ENCODE measurements around the gene RPL19.
A peak's percentile ranks its signal among the peaks of the same experiment; 100 is the strongest.

Gene RPL19

DNA sequence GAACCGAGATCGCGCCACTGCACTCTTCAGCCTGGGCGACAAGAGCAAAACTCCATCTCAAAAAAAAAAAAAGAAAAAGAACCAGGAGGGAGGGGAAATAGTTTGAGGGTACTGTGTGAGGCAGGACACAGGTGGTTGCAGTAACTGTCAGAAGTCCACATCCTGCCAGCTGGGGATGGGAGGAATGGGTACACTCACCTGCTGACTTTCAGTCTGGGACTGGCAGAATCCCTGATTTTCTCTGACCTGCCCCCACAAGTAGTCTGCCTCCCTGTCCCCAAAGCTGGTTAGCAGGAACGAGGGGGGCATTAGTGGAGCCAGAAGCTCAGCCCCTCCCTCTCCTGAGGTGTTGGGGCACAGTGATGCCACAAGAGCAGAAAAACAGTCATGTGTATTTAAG lies 27.0 kb upstream of the RPL19 start:
- DNase-seq (ENCODE audit: low read depth): no peak

DNA sequence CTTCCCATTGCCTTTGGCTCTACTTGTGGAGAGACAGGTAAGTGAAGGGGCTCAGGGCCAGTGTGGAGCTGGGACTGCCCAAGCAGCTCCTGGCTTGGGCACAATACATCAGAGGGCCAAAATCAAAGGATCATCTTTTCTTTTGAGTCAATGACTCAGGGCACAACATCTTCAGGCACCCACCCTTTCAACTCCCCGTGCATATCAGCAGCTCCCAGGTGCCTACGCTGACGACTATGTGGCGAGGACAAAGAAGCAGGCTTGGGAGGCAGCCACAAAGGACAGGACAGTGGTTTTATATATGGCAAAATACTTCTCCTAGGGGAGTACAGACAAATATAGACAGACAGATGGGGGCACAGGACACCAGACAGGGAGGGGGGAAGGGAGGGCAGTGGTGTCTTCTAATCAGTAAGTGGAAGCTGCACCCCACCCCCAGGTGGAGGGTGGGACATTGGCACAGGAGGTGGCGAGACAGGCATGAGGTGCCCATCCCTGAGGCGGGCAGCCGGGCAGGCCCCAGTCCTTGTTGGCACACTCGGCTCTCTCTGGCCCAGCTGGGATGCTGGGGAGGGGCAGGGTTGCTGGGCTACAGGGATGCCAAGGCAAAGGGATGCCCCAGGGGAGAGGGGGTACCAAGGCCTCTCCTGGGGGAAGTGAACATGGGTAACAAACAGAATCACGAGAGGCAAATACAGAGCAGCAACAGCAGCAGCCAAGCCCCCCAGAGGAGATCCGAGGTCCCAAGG lies 26.4 kb upstream of the RPL19 start:
- no peak for DNase-seq (ENCODE audit: low read depth)

DNA sequence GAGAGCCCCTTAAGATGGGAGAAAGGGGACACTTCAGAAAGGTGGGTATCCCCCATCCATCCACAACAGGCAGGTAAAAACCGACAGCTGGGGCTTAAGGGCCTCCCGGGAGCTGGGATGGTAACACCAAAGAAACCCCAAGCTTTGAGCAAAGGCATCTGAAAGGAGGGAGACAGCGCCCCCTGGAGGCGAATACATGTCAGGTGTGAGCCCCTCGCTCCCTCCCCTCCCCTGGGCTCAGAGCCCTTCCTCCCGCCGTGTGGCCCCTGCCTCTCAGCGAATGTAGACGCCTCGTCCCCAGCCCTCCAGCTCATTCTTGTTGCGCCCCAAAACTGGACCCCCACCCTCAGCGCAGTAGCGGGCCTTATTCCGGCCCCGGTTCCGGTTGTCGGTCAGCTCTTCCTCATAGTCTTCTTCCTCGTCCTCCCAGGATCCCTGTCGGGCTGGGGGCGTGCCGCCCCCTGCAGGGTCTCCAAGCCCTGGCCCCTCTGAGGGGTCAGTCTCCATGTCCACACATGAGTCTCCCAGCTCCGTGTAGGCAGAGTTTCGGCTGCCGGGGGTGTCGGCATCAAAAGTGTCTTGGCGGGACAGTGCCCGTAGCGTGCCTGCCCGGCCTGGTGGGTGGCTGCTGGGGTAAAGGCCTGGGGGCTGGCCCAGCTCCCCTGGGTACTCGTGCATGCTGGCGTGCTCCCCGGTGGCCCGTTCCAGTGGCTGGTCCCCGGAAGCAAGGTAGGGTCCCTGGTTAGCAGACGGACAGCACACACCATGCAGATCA lies 25.0 kb upstream of the RPL19 start:
- peak; percentile 61 for DNase-seq (ENCODE audit: low read depth)

DNA sequence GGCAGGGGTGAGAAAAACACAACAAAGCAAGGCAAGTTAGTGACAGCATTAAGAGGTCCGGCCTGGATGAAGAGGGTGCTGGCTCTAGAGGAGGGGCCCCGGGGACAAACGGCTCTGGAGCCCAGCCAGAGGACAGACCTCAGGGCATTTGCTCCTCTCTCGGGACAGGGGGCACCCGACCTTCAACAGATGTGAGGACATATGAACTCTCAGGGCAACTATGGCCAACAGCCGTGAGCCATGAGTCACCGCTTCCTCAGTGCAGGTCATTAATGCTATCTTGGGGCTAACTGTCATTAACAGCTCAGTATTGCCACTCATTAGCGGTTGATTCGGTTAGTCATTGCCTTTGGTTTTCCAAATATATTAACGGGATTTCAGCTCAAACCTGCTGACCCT lies 24.4 kb upstream of the RPL19 start:
- DNase-seq (ENCODE audit: low read depth): no peak

DNA sequence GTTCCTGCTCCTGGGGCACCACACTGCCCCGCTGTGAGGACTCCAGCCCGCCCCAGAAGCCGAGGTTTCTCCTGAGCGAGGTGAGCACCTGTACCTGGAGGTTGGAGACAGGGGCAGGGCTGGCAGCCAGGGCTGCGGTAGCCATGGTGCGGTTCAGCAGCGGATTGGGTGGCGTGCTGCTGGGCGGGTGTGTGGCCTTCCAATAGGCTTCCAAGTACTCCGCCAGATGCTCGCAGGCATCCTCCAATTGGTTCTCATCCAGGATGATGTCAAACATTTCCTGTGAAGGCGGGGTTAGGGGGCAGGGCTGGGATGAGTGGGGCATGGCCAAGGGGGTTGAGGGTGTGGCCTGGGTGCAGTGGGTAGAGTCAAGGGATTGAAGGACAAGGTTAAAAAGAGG lies 22.8 kb upstream of the RPL19 start:
- DNase-seq (ENCODE audit: low read depth): no peak

DNA sequence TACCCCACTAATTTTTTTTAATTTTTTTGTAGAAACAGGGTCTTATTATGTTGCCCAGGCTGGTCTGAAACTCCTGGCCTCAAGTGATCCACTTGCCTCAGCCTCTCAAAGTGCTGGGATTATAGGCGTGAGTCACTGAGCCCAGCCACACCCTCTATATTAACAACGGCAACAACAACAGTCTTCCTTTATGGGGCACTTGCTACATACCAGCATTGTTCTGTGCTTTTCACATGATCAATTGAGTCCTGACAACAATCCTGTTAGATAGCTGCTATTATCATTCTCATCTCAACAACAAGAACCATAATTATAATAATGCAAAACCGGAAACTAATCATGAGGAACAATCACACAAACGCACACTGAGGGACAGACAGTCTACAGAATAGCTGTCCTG lies 21.5 kb upstream of the RPL19 start:
- no peak for DNase-seq (ENCODE audit: low read depth)

DNA sequence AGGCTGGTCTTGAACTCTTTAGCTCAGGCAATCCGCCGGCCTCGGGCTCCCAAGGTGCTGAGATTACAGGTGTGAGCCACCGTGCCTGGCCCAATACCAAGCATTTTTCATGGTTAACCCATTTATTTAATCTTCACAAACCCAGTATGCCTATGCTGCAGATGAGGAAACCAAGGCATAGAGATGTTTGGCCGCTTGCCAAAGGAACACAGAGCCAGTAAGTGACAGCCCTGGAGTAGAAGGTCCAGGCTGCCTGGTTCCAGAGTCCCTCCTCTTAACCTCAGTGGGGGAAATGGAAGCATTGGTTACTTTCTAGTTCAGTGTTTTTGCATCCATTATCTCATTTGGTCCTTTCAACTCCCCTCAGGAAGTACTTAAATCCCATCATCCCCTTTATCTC lies 18.8 kb upstream of the RPL19 start:
- no peak for DNase-seq (ENCODE audit: low read depth)

DNA sequence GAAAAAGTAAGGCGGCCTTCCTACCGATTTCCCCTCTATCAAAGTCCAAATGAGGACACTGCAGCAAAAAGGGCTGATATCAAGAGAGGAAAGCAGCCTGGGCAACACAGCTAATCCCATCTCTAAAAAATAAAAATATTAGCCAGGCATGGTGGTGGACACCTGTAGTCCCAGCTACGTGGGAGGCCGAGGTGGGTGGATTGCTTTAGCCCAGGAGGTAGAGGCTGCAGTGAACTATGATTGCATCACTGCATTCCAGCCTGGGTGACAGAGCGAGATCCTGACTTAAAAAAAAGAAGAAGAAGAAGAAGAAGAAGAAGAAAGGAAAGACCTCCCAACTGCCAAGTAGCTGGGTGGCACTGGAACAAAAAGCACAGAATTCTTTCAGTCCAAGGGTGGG lies 17.0 kb upstream of the RPL19 start:
- DNase-seq (ENCODE audit: low read depth): no peak

DNA sequence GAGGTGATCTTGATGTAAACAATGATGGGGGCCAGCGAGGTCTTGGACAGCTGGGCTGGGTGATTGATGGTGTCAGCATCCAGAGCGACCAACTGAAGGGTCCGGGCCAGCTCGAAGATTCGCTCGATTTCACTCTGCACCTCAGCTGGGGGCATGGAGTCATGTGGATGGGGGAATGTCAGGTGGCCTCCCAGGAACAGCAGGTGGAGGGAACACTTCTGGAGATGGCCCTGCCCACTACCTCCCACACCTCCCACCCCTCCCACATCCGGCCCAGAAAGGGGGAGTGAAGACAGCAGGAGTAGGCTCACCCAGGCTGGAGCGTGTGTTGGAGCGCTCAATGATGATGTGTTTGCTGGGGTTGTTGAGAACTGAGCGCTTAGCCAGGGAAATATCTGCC lies 16.4 kb upstream of the RPL19 start:
- no peak for DNase-seq (ENCODE audit: low read depth)

DNA sequence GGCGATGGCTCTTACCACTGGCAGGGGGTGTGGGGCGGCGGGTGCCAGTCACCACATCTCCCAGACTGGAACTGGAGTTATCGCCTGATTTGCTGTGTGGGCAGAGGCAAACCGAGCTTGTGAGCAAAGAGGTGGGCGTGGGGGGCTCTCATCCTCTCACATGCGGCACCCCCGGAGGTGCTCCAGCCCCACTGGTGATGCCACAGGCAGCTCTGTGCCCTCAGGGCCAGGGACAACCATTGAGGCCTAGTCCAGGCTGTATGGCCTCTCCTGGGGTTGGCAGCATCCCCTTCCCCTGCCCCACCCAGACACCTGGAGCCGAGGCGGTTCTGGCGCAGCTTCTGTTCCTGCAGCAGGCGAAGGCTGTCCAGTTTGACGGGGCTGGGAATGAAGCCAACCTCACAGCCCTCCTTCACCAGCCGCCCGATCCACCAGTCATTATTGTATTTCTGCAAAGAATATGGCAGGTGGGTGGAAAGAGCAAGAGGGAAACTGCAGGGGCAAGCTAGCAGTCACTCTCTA lies 13.5 kb upstream of the RPL19 start:
- no peak for DNase-seq (ENCODE audit: low read depth)

DNA sequence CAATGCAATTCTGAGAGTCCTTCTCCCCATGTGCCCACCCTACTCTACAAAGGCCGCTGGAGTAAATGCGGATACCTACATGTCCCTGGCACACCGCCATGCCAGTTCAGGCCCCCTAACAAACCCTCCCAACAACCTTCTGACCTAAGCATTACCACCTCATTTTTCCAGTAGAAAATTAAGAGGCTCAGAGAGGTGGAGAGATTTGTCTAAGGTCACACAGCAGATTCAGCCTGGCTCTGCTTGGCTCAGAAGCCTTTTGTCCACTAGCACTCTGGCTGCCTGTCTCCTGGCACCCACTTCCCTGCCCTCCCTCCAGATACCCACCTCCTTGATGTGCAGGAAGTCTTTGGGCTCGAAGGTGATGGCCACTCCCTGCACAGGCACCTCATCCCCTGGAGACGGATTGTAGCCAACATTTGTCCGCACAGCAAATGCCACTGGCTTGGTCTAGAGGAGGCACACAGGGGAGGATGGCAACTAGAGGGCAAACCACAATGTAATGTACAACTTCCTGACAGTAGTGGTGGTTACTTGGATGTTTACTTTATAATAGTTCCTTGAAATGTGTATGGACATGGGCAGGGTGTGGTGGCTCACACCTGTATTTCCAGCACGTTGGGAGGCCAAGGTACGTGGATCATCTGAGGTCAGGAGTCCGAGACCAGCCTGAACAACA lies 12.8 kb upstream of the RPL19 start:
- DNase-seq (ENCODE audit: low read depth): no peak

DNA sequence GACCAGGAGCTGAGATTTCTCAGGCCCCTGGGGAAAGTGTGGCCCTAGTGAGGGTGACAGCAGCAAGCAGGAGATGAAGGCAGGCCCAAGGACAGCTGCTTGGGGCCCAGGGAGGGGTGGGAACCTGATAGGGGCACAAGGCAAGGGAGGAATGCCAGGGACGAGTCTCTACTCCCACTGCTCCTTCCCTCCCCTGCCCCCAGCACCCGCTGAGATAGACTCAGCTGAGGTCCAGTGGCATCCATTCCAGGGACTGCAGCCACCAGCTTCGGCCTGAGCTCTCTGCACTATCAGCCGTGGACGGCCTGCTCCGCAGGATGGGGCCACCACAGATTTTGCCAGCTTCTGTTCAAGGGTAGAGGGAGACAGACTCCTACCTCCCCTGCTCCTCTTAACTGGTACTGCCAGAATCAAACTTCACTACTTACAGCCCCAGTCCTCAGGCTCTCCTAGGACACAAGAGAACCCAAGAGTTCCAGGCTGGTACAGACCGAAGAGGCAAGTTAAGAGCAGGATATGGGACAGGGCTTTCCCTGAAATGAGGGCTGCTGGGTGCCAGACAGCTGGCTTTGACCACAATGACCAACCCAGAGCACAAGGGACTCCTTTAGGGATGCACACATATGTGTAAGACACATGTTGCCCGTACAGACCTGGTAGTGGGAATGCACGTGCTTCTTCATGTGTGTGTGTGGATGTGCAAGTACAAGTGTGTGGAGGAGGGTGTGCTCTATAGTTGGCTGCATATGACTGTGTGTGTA lies 8.2 kb upstream of the RPL19 start:
- DNase-seq (ENCODE audit: low read depth): no peak

DNA sequence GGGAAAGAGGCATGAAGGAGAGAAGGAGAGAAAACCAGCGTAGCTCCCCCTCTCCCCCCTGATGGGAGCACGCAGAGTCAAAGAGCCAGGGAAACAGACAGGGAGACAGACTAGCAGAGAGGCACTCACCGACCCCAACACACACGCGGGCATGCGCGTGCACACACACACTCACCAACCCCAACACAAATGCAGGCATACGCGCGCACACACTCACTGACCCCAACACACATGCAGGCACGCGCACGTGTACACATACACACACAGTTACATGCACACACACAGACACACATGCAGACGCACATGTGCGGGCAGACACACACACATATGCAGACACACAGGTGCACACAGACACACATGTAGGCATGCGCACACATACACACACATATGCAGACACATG lies 7.2 kb upstream of the RPL19 start:
- no peak for DNase-seq (ENCODE audit: low read depth)

DNA sequence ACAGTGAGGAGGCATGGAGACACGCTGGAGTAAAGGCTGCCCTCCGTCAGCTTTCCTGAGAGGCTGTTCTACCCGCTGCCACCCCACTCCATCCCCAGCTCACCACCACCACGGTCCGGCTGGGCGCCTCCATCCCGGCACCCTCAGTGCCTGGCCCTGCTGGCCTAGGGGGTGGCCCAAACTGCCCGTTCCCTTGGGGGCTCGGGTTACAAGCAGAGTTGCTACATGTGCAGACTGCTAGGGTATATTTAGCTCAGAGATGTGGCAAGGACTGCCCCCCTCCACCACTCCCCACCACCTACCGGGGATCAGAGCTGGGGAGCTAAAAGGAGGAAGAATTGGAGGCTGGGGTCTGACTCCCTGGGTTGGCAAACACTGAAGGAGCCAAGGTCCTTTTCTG lies 6.7 kb upstream of the RPL19 start:
- no peak for DNase-seq (ENCODE audit: low read depth)

DNA sequence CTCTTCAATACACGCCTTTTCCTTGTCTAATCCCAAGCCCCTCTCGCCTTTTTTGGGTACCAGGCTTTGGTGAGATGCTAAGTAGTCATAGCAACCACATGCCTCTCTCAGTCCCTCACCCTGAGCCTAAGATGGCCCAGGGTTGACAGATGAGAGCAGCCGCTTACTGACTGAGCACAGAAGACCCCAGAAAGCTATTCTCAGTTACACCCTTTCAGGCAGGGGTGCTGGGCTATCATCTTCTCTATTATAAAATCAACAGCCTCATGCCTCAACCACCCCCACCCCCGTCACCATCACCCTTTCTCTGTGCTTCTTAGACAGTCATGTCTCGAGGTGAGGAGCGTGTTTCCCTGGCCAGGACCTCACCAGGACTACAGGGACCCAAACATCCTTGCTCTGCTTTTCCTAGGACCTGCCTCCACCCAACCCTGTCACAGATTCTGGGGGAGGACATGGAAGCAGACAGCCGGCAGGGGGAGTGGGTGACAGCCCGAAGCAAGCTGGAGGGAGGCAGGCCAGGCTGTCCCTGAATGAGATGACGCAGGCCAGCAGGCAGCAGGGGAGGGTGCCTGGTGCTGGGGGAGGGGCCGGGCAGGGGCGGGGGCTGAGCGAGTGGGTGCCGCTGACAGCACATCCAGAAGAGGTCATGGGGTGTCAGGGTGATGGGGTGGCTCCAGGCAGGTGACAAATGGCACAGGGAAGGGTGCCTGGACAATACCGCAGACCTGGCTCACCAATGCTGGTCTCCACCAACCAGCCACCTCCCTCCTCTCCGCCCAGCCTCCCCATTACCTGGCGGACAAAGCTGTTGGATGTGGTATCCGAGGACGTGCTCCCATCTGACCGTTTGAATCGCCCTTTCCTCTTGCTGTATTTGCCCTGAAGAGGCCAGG lies 5.7 kb upstream of the RPL19 start:
- DNase-seq (ENCODE audit: low read depth): no peak

DNA sequence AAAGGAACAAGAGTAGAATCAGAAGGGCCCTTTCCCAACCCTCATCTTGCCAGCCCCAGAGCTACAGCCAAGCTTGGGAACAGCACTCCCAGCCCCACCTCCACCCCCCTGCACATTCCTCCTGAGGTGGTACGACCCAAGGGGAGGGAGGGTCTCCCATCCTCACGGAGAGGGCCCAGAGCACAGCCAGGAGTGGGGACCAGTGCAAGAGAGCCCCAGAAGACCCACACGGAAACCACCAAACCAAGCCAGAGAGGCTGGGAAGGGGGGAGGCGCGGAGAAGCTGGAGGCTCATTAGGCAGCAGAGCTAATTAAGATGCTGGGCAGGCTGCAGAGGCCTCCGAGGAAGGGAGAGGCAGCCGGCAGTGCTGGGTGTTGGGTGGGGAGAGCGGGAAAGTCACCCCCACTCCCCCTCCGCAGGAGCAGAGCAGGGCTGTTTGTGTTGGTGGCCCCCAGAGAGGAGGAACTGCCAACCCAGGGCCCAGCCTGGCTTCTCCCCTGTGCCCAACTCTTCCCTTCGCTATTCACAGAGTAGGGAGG lies 5.0 kb upstream of the RPL19 start:
- DNase-seq (ENCODE audit: low read depth): no peak

DNA sequence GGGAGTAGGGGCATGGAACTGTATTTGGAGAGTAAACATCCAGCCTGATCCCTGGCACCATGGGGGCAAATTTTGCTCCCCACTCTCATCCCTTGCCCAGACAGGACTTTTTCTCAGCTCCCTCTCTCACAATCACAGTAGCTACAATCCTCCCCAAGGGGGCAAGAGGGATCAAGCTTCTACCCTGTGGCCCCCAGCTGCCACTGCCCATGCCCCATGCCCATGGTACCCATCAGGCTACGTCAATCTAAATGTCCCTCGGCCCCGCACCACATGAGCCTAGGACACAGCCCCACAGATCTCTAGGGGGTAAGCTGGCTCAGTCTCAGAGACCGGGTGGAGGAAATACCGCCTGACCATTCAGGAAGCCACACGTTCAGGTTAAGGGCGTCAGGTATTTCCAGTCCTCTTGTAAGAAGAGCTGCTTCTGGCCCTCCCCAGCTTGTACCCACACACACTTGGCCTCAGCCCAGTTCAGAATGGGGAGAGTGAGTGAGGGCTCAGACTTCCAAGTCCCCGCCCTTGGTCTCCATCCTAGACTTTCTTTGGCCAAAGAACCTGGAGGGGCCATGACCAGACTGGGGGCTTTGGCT lies 4.4 kb upstream of the RPL19 start:
- DNase-seq (ENCODE audit: low read depth): no peak

DNA sequence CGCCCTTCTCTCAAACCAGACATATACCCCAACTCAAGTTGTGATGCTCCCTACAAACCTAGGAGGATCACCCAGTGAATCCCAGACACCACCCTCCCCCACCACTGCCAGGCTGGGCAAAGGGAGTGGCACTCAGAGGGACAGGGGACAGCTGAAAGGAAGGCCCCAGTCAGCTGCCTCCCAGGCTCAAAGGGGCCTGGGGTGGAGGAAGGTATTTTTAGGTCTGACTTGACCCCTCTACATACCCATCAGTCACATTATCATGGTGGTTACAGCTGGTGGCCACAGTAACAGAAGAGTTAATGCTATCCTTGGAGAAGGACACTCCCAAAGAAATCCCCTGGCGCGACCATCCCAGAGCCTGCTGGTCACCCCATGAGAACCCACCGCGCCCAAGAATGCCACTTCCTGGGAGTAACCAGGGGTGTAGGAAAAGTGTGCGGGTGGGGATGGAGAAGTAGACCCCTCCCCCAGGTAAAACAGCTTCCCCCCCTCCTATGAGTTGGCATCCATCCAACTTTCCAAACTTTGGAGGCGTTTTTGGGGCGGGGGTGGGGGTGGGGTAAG lies 3.8 kb upstream of the RPL19 start:
- DNase-seq (ENCODE audit: low read depth): no peak

DNA sequence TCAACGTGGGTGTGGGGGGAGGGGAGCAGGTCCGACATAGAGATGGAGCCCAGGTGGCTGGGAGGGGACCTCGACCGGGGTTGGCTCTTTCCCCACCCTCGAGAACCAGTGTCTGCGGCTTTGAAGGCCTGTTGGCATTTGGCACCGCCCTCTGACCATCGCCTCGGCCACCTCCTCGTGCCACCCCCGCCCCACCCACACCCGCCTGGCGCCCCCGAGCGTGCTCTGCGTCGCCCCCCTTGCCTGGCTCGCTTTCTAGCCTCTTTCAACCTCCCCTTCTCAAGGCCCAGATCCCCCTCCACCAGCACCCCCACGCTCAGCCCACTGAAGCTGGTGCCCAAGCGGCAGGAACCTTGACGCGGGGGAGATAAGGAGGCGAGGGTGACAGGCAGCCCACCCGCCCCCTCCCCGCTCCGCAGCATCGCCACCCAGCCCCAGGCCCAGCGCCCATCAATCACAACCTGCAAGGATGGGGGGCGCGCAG lies 3.2 kb upstream of the RPL19 start:
- DNase-seq (ENCODE audit: low read depth): no peak

All from stimulated activated CD8-positive, alpha-beta memory T cell treated with anti-CD3 and anti-CD28 coated beads, Interleukin-15, amount 100 ng/mL, for 1 hour (primary cell).